Measurements from ENCODE around the gene MKX. TPM values are rescaled to one million over a fixed set of nuclear protein-coding genes. Genes with fewer than 3 reads are reported as not detected.

The MKX gene
- total and polyA plus RNA-seq, 2 experiments from 2014 or later: 0.10 to 0.90 TPM

GRCh38 chr10:27692663-27693062, 53.0 kb downstream of the MKX start:
- Histone ChIP-seq H3K4me1 (ENCODE audit: insufficient read depth) (no peaks in the 10 kb centered on the region), H3K9me3 (ENCODE audit: low read depth) (no peaks in the 10 kb centered on the region), H3K36me3 (replicated peaks; ENCODE audit: insufficient read depth, low read depth) (no peaks in the 10 kb centered on the region), H2AFZ (no peak overlapping the region), H3K27ac (no peak overlapping the region), H3K9me2 (replicated peaks; ENCODE audit: insufficient read depth) (no peaks in the 10 kb centered on the region), H3K27me3 (no peaks in the 10 kb centered on the region), H3K4me2 (no peak overlapping the region), H4K20me1 (ENCODE audit: insufficient read depth, poor library complexity, severe bottlenecking) (no peaks in the 10 kb centered on the region), H3K4me3 (no peak overlapping the region), H3K79me2 (no peaks in the 10 kb centered on the region)
- WGBS (ENCODE audit: low lambda C conversion rate, missing lambda C conversion rate): 80% methylated on average over 3 of the region's 3 CpGs
- DNase-seq (ENCODE audit: low spot score): no peak
- no peak for TF ChIP-seq CTCF (IDR thresholded peaks at IDR 0.05; ENCODE audit: poor library complexity)

GRCh38 chr10:27688991-27689390, 56.6 kb downstream of the MKX start:
- TF ChIP-seq CTCF (IDR thresholded peaks at IDR 0.05; ENCODE audit: poor library complexity): no peak
- no peak for TF ChIP-seq EZH2phosphoT487 (IDR thresholded peaks at IDR 0.05; ENCODE audit: low read depth, severe bottlenecking, unreplicated experiment)
- TF ChIP-seq EZH2 (IDR thresholded peaks at IDR 0.05; ENCODE audit: borderline replicate concordance): no peak
- DNase-seq (ENCODE audit: low spot score): no peak
- no peaks in the 10 kb centered on the region for H3K79me2 ChIP-seq
- no peaks in the 10 kb centered on the region for H3K9me2 ChIP-seq (replicated peaks; ENCODE audit: insufficient read depth)
- H3K4me2 ChIP-seq: no peak overlapping the region
- H3K27me3 ChIP-seq: no peaks in the 10 kb centered on the region
- H2AFZ ChIP-seq: no peak overlapping the region
- H3K9me3 ChIP-seq (ENCODE audit: low read depth): no peaks in the 10 kb centered on the region
- no peak overlapping the region for H3K27ac ChIP-seq
- no peak overlapping the region for H3K4me3 ChIP-seq
- H3K4me1 ChIP-seq (ENCODE audit: insufficient read depth): no peaks in the 10 kb centered on the region
- no peaks in the 10 kb centered on the region for H4K20me1 ChIP-seq (ENCODE audit: insufficient read depth, poor library complexity, severe bottlenecking)
- 93% methylated on average over 4 of the region's 4 CpGs for WGBS (ENCODE audit: low lambda C conversion rate, missing lambda C conversion rate)
- no peaks in the 10 kb centered on the region for H3K36me3 ChIP-seq (replicated peaks; ENCODE audit: insufficient read depth, low read depth)

- DNase-seq (ENCODE audit: low spot score): no peak
Observed at GRCh38 chr10:27688276-27688675, 57.3 kb downstream of the MKX start.

More at GRCh38 chr10:27688276-27688675, 57.3 kb downstream of the MKX start:
- Histone ChIP-seq H3K4me3 (no peak overlapping the region), H3K79me2 (no peaks in the 10 kb centered on the region), H3K27me3 (no peaks in the 10 kb centered on the region), H4K20me1 (ENCODE audit: insufficient read depth, poor library complexity, severe bottlenecking) (no peaks in the 10 kb centered on the region), H3K9me2 (replicated peaks; ENCODE audit: insufficient read depth) (no peaks in the 10 kb centered on the region), H3K27ac (no peak overlapping the region), H3K4me2 (no peak overlapping the region), H3K9me3 (ENCODE audit: low read depth) (no peaks in the 10 kb centered on the region), H3K36me3 (replicated peaks; ENCODE audit: insufficient read depth, low read depth) (no peaks in the 10 kb centered on the region), H3K4me1 (ENCODE audit: insufficient read depth) (no peaks in the 10 kb centered on the region), H2AFZ (no peak overlapping the region)
- WGBS (ENCODE audit: low lambda C conversion rate, missing lambda C conversion rate): 93% methylated on average over 1 of the region's 1 CpG
- TF ChIP-seq EZH2 (IDR thresholded peaks at IDR 0.05; ENCODE audit: borderline replicate concordance): no peak
- no peak for TF ChIP-seq CTCF (IDR thresholded peaks at IDR 0.05; ENCODE audit: poor library complexity)
- no peak for TF ChIP-seq EZH2phosphoT487 (IDR thresholded peaks at IDR 0.05; ENCODE audit: low read depth, severe bottlenecking, unreplicated experiment)
